Measurements from ENCODE around the gene MAD1L1. TPM values are rescaled to one million over a fixed set of nuclear protein-coding genes. Genes with fewer than 3 reads are reported as not detected.

Gene MAD1L1
- total RNA-seq, 6 experiments from 2014 or later = 15.1 to 37.4 (median 20.5) TPM

- DNase-seq (peak in 2 of 3 donors; percentile 24 to 53), ATAC-seq (peak; percentile 9 to 64 (median 14))
- WGBS (ENCODE audit: insufficient coverage, low coverage, low lambda C conversion rate, missing lambda C conversion rate) = 47% methylated on average over 5 of the region's 16 CpGs
- TF ChIP-seq, protein P1, sequence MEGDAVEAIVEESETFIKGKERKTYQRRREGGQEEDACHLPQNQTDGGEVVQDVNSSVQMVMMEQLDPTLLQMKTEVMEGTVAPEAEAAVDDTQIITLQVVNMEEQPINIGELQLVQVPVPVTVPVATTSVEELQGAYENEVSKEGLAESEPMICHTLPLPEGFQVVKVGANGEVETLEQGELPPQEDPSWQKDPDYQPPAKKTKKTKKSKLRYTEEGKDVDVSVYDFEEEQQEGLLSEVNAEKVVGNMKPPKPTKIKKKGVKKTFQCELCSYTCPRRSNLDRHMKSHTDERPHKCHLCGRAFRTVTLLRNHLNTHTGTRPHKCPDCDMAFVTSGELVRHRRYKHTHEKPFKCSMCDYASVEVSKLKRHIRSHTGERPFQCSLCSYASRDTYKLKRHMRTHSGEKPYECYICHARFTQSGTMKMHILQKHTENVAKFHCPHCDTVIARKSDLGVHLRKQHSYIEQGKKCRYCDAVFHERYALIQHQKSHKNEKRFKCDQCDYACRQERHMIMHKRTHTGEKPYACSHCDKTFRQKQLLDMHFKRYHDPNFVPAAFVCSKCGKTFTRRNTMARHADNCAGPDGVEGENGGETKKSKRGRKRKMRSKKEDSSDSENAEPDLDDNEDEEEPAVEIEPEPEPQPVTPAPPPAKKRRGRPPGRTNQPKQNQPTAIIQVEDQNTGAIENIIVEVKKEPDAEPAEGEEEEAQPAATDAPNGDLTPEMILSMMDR (IDR thresholded peaks at IDR 0.05) = no peak
- TF ChIP-seq POLR2A (IDR thresholded peaks at IDR 0.05) = no peak
- intact Hi-C loops (cut with DNase I) = no loop called here
- Histone ChIP-seq H3K27me3 (no peaks in the 10 kb centered on the region), H3K36me3 (no peaks in the 10 kb centered on the region), H3K4me3 (no peak overlapping the region), H3K4me1 (no peaks in the 10 kb centered on the region), H3K27ac (no peak overlapping the region), H3K9me3 (no peaks in the 10 kb centered on the region)
Measured at GRCh38 chr7:1940863-1941262, 291.9 kb downstream of the MAD1L1 start.

GRCh38 chr7:1940402-1940786 is 292.4 kb downstream of the MAD1L1 start:
- no peaks in the 10 kb centered on the region for H3K27me3 ChIP-seq
- H3K9me3 ChIP-seq = no peaks in the 10 kb centered on the region
- 65% methylated on average over 8 of the region's 21 CpGs for WGBS (ENCODE audit: insufficient coverage, low coverage, low lambda C conversion rate, missing lambda C conversion rate)
- ATAC-seq = peak; percentile 67 to 83 (median 78)
- TF ChIP-seq, protein P1 (IDR thresholded peaks at IDR 0.05) = no peak
- TF ChIP-seq POLR2A (IDR thresholded peaks at IDR 0.05) = no peak
- peak overlapping the region in 1 of 3 donors; percentile 38 for H3K27ac ChIP-seq
- H3K4me3 ChIP-seq = peak overlapping the region in 1 of 3 donors; percentile 21
- peak in 2 of 3 donors; percentile 75 to 78 for DNase-seq
- no peaks in the 10 kb centered on the region for H3K36me3 ChIP-seq
- no peaks in the 10 kb centered on the region for H3K4me1 ChIP-seq
- intact Hi-C loops (cut with DNase I) = no loop called here

- WGBS (ENCODE audit: insufficient coverage, low coverage, low lambda C conversion rate, missing lambda C conversion rate) = 55% methylated on average over 4 of the region's 28 CpGs
- Histone ChIP-seq H3K9me3 (no peaks in the 10 kb centered on the region), H3K4me3 (peak overlapping the region in 1 of 3 donors; percentile 21), H3K27ac (peak overlapping the region in 1 of 3 donors; percentile 38), H3K36me3 (no peaks in the 10 kb centered on the region), H3K4me1 (no peaks in the 10 kb centered on the region), H3K27me3 (no peaks in the 10 kb centered on the region)
- DNase-seq = peak in 2 of 3 donors; percentile 30 to 52
- intact Hi-C loops (cut with DNase I) = no loop called here
- TF ChIP-seq, protein P1 (IDR thresholded peaks at IDR 0.05) = no peak
- no peak for TF ChIP-seq POLR2A (IDR thresholded peaks at IDR 0.05)
- ATAC-seq = peak in 2 of 4 donors; percentile 13 to 20
Measured at GRCh38 chr7:1939434-1940401, 293.0 kb downstream of the MAD1L1 start.

GRCh38 chr7:1938788-1939433 is 293.8 kb downstream of the MAD1L1 start:
- no peaks in the 10 kb centered on the region for H3K27me3 ChIP-seq
- intact Hi-C loops (cut with DNase I) = no loop called here
- DNase-seq (peak in 2 of 3 donors; percentile 19 to 48), ATAC-seq (no peak)
- no peak overlapping the region for H3K27ac ChIP-seq
- H3K9me3 ChIP-seq = no peaks in the 10 kb centered on the region
- H3K36me3 ChIP-seq = no peaks in the 10 kb centered on the region
- H3K4me3 ChIP-seq = no peak overlapping the region
- WGBS (ENCODE audit: insufficient coverage, low coverage, low lambda C conversion rate, missing lambda C conversion rate) = no CpG with 5 or more reads among the region's 39 CpGs
- H3K4me1 ChIP-seq = no peaks in the 10 kb centered on the region
- TF ChIP-seq, protein P1 (IDR thresholded peaks at IDR 0.05) = no peak
- TF ChIP-seq POLR2A (IDR thresholded peaks at IDR 0.05) = no peak
